CD14-positive monocyte (primary cell): ENCODE results near the gene RWDD1. TPM values are rescaled to one million over a fixed set of nuclear protein-coding genes. Genes with fewer than 3 reads are reported as not detected.

Source experiments
- DNase-seq, 3 donors: peaks; one replicate each; pipeline ENCODE4 v3.0.0-alpha.2; 2011 to 2022
- H2AFZ ChIP-seq: 2 replicates; pipeline ENCODE4 v1.6.0; 2012; ENCODE audit warnings: mild to moderate bottlenecking, low read depth, low read length, inconsistent platforms; ENCODE audit not compliant: insufficient read depth, poor library complexity, severe bottlenecking
- H3K27ac ChIP-seq, 2 donors: 1 replicate in 1 of 2; 2 replicates in 1 of 2; pipeline ENCODE4 v1.5.1; 2012 to 2013; ENCODE audit warnings: low read length in 2 of 2, control low read depth in 1 of 2, inconsistent platforms in 1 of 2, low read depth in 1 of 2, mild to moderate bottlenecking in 1 of 2
- H3K27me3 ChIP-seq, 2 donors: one replicate each; pipeline versions ENCODE4 v1.6.0 to v1.6.1; 2011 to 2013; ENCODE audit warnings: low read length in 2 of 2; ENCODE audit not compliant: control insufficient read depth in 2 of 2, insufficient read depth in 2 of 2
- H3K36me3 ChIP-seq, 2 donors: replicated peaks in 1 of 2; 1 replicate in 1 of 2; 2 replicates in 1 of 2; pipeline versions ENCODE4 v1.5.1 to v1.6.1; 2012 to 2013; ENCODE audit warnings: low read length in 2 of 2, control low read depth in 1 of 2, inconsistent platforms in 1 of 2, mild to moderate bottlenecking in 1 of 2; ENCODE audit not compliant: insufficient read depth in 2 of 2, control insufficient read depth in 1 of 2
- H3K4me1 ChIP-seq, 2 donors: 1 replicate in 1 of 2; 2 replicates in 1 of 2; pipeline versions ENCODE4 v1.5.1 to v1.6.1; 2012 to 2013; ENCODE audit warnings: low read length in 2 of 2, control low read depth in 1 of 2, inconsistent platforms in 1 of 2, mild to moderate bottlenecking in 1 of 2, moderate library complexity in 1 of 2; ENCODE audit not compliant: insufficient read depth in 2 of 2, control insufficient read depth in 1 of 2
- H3K4me2 ChIP-seq: replicated peaks from 2 replicates; pipeline ENCODE3; 2012; ENCODE audit warnings: low read length, moderate library complexity, mild to moderate bottlenecking; ENCODE audit not compliant: poor library complexity, severe bottlenecking; ENCODE audit errors: extremely low read depth
- H3K4me3 ChIP-seq, 3 experiments: fragments of 200-600 bp in 1 of 3; sonication (generic) in 1 of 3; replicated peaks in 1 of 3; 1 replicate in 2 of 3; 2 replicates in 1 of 3; pipeline ENCODE4 v1.5.1; 2011 to 2013; ENCODE audit warnings: low read length in 3 of 3, mild to moderate bottlenecking in 3 of 3, control low read depth in 2 of 3, low read depth in 2 of 3, inconsistent platforms in 1 of 3, moderate library complexity in 1 of 3
- H3K79me2 ChIP-seq: 2 replicates; pipeline ENCODE4 v1.6.0; 2012; ENCODE audit warnings: mild to moderate bottlenecking, control low read depth, inconsistent platforms, low read length, moderate library complexity; ENCODE audit not compliant: insufficient read depth
- H3K9ac ChIP-seq: 2 replicates; pipeline ENCODE4 v1.6.0; 2017; ENCODE audit warnings: low read length, mild to moderate bottlenecking; ENCODE audit not compliant: insufficient read depth, poor library complexity, severe bottlenecking
- H3K9me3 ChIP-seq, 2 donors: replicated peaks in 1 of 2; 1 replicate in 1 of 2; 2 replicates in 1 of 2; pipeline versions ENCODE4 v1.5.1 to v1.6.1; 2012 to 2013; ENCODE audit warnings: low read length in 2 of 2, control low read depth in 1 of 2; ENCODE audit not compliant: control insufficient read depth in 1 of 2, insufficient read depth in 1 of 2
- H4K20me1 ChIP-seq: 2 replicates; pipeline ENCODE4 v1.6.0; 2012; ENCODE audit warnings: mild to moderate bottlenecking, low read length, control low read depth, moderate library complexity; ENCODE audit not compliant: insufficient read depth
- H3K27ac Mint-ChIP-seq, 7 donors: one replicate each; pipeline ENCODE4 v1.8.0; 2020; ENCODE audit warnings: mild to moderate bottlenecking in 7 of 7, mixed read lengths in 7 of 7, moderate library complexity in 6 of 7, inconsistent platforms in 2 of 7
- H3K27me3 Mint-ChIP-seq, 3 donors: one replicate each; pipeline ENCODE4 v1.8.0; 2021 to 2022; ENCODE audit warnings: low read depth in 3 of 3, mild to moderate bottlenecking in 3 of 3, mixed read lengths in 3 of 3, moderate library complexity in 3 of 3, inconsistent platforms in 1 of 3
- H3K36me3 Mint-ChIP-seq, 2 donors: one replicate each; pipeline ENCODE4 v1.8.0; 2020; ENCODE audit warnings: mixed read lengths in 2 of 2, inconsistent platforms in 1 of 2, mild to moderate bottlenecking in 1 of 2
- H3K4me1 Mint-ChIP-seq: one replicate; pipeline ENCODE4 v1.8.0; 2020; ENCODE audit warnings: mild to moderate bottlenecking, mixed read lengths
- H3K4me3 Mint-ChIP-seq, 2 donors: one replicate each; pipeline ENCODE4 v1.8.0; 2020; ENCODE audit warnings: mild to moderate bottlenecking in 2 of 2, mixed read lengths in 2 of 2, moderate library complexity in 1 of 2
- H3K9me3 Mint-ChIP-seq, 7 donors: one replicate each; pipeline ENCODE4 v1.8.0; 2020 to 2022; ENCODE audit warnings: mixed read lengths in 7 of 7, mild to moderate bottlenecking in 6 of 7, moderate library complexity in 6 of 7, inconsistent platforms in 2 of 7
- WGBS: methylation state at CpG from one replicate; pipeline ENCODE4 v1.1.5; 2013; ENCODE audit warnings: missing lambda C conversion rate; ENCODE audit not compliant: insufficient coverage; 5-methylcytosine and 5-hydroxymethylcytosine counted together
- intact Hi-C, 2 donors: fragments of 100-400 bp; cut with micrococcal nuclease; formaldehyde crosslinking; loops; one replicate each; pipeline versions ENCODE4 v1.15.0 to v1.15.1; 2023
- polyA plus RNA-seq, 3 donors: library from polyadenylated mRNA; depleted of rRNA in 1 of 3; unstranded in 2 of 3; stranded (reverse) in 1 of 3; fragments of 300-500 nt in 2 of 3; fragments of >200 nt in 1 of 3; fragmentation: Illumina TruSeq in 2 of 3; gene quantifications; 1 replicate in 2 of 3; 2 replicates in 1 of 3; pipeline ENCODE4 v1.2.3, GENCODE V29; 2012 to 2021
- TF ChIP-seq, protein P1 (sequence below): fragments of 200-600 bp; IDR thresholded peaks from one replicate; pipeline ENCODE4 v1.8.0; 2022; ENCODE audit warnings: antibody characterized with exemption, mild to moderate bottlenecking

RWDD1 gene
- polyA plus RNA-seq, 3 donors, result 11.8 to 45.5 (median 34.7) TPM

DNA sequence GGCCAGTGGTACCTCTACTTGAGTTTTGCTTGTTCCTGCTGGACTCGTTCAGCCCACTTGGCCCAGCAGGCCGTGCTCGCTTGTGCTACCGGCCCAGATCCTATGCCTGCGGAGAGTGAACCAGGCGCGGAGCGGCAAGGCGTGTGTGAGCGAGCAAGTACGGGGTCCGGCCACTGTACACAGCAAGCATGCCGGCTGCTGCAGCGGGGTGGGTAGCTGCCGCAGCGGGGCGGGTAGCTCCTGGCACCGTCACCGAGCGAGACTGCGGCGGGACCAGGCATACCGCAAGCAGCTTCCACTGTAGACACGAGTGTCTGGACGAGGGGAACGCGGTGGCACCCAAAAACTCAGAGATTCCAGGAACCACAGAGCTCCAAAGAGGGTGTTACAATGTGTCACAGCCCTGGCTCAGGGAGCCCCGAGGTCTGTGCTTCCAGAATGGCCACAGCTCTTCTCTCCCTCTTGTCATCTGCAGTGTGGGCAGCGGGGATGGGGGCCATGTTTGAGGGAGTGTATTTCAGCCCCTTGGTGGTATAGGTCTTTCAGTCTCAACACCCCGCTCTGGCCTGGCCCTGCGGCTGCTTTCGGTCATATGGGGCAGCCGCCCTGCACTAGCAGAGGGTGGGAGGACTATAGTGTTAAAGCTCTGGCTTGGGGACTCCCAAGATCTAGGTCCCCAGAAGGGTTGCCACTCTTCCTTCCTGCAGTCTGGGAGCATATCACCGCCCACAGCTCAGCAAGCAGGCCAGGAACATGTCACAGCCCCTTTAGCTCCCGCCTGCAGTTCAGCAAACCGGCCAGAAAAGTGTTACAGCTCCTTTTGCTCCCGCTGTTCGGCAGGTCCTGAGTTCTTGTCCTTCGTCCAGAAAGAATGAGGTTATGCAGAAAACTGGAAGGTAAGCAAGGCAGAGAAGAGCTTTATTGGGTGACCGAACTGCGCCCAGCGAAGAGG is 6.1 kb upstream of the RWDD1 start:
- TF ChIP-seq, protein P1, sequence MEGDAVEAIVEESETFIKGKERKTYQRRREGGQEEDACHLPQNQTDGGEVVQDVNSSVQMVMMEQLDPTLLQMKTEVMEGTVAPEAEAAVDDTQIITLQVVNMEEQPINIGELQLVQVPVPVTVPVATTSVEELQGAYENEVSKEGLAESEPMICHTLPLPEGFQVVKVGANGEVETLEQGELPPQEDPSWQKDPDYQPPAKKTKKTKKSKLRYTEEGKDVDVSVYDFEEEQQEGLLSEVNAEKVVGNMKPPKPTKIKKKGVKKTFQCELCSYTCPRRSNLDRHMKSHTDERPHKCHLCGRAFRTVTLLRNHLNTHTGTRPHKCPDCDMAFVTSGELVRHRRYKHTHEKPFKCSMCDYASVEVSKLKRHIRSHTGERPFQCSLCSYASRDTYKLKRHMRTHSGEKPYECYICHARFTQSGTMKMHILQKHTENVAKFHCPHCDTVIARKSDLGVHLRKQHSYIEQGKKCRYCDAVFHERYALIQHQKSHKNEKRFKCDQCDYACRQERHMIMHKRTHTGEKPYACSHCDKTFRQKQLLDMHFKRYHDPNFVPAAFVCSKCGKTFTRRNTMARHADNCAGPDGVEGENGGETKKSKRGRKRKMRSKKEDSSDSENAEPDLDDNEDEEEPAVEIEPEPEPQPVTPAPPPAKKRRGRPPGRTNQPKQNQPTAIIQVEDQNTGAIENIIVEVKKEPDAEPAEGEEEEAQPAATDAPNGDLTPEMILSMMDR, result no peak
- H3K4me1 ChIP-seq, result peaks cover 25 to 32% of the 10 kb centered on the region in 2 donors
- H3K27ac Mint-ChIP-seq, result peak overlapping the region in 1 of 7 donors; percentile 26
- peaks cover 6 to 12% (median 9%) of the 10 kb centered on the region in 3 donors for H3K27me3 Mint-ChIP-seq
- peak overlapping the region; percentile 53 for H3K9ac ChIP-seq
- no peak for DNase-seq
- H3K4me3 Mint-ChIP-seq, result peak overlapping the region; percentile 59 to 84
- peaks cover 6% of the 10 kb centered on the region for H3K79me2 ChIP-seq
- peak overlapping the region; percentile 85 for H2AFZ ChIP-seq
- no peaks in the 10 kb centered on the region for H4K20me1 ChIP-seq
- 58% methylated on average over 41 of the region's 42 CpGs for WGBS
- H3K9me3 ChIP-seq, result peaks cover 5 to 8% of the 10 kb centered on the region in 2 donors
- H3K36me3 Mint-ChIP-seq, result no peaks in the 10 kb centered on the region
- intact Hi-C loops, result no loop called here
- H3K27me3 ChIP-seq, result no peaks in the 10 kb centered on the region
- peaks cover 3 to 9% (median 6%) of the 10 kb centered on the region in 7 donors for H3K9me3 Mint-ChIP-seq
- no peak overlapping the region for H3K27ac ChIP-seq
- H3K4me2 ChIP-seq, result peak overlapping the region; percentile 67
- no peaks in the 10 kb centered on the region for H3K36me3 ChIP-seq
- H3K4me1 Mint-ChIP-seq, result peaks cover 36% of the 10 kb centered on the region
- H3K4me3 ChIP-seq, result peak overlapping the region; percentile 9 to 52 (median 13)

DNA sequence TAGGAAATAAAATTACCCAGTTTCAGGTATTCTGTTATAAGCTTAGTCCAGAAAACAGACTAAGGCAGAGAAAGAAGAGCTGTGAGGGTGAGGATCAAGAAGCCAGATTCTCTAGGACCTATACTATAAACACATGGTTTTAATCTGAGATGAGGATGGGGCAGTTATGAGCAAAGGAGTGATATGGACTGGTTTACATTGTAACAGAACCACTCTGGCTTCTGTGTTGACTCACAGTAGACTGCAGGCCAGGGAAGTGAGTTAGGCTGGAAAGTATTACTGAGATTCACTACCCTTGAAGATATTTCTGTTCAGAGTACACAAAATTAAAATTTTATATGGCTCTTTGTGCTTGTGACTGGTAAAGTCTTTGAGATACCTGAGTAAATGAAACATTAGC is 3.2 kb upstream of the RWDD1 start:
- H3K36me3 ChIP-seq, result no peaks in the 10 kb centered on the region
- peaks cover 55% of the 10 kb centered on the region for H3K4me1 Mint-ChIP-seq
- no peaks in the 10 kb centered on the region for H3K36me3 Mint-ChIP-seq

More for the DNA sequence above, 3.2 kb upstream of the RWDD1 start:
- Histone ChIP-seq H3K27me3 (no peaks in the 10 kb centered on the region), H4K20me1 (no peaks in the 10 kb centered on the region), H3K4me1 (peaks cover 44 to 52% of the 10 kb centered on the region in 2 donors), H3K9me3 (peaks cover 5 to 8% of the 10 kb centered on the region in 2 donors), H3K4me2 (no peak overlapping the region), H3K9ac (no peak overlapping the region), H3K27ac (peak overlapping the region in 1 of 2 donors; percentile 60), H3K79me2 (peaks cover 29% of the 10 kb centered on the region), H2AFZ (no peak overlapping the region), H3K4me3 (no peak overlapping the region)
- TF ChIP-seq, protein P1, result no peak
- H3K27ac Mint-ChIP-seq, result peak overlapping the region in 3 of 7 donors; percentile 3 to 57 (median 38)
- H3K27me3 Mint-ChIP-seq, result peaks cover 4 to 12% (median 6%) of the 10 kb centered on the region in 3 donors
- no peak overlapping the region for H3K4me3 Mint-ChIP-seq
- peaks cover 3 to 9% (median 6%) of the 10 kb centered on the region in 7 donors for H3K9me3 Mint-ChIP-seq
- intact Hi-C loops, result no loop called here
- DNase-seq, result no peak
